Measurements from ENCODE around the gene P2RY1.
"Not testable (repeated sequence)": the region's sequence is repeated elsewhere in the genome, so short reads cannot be mapped to it uniquely, and the experiment has no call there.

P2RY1 gene

GRCh38 chr3:152839511-152839910 is 4.6 kb downstream of the P2RY1 start:
- DNase-seq = no peak

GRCh38 chr3:152841131-152841530 is 6.2 kb downstream of the P2RY1 start:
- DNase-seq = no peak

GRCh38 chr3:152842413-152842812 is 7.5 kb downstream of the P2RY1 start:
- DNase-seq = no peak

- no peak for DNase-seq
Observed at GRCh38 chr3:152843955-152844354, 9.0 kb downstream of the P2RY1 start.

GRCh38 chr3:152846572-152847202 is 11.8 kb downstream of the P2RY1 start:
- not testable (repeated sequence) for DNase-seq

- not testable (repeated sequence) for DNase-seq
Observed at GRCh38 chr3:152847599-152847998, 12.7 kb downstream of the P2RY1 start.

GRCh38 chr3:152849996-152850578 is 15.2 kb downstream of the P2RY1 start:
- DNase-seq = no peak

- DNase-seq = no peak
Observed at GRCh38 chr3:152853196-152853595, 18.3 kb downstream of the P2RY1 start.

- DNase-seq = no peak
Observed at GRCh38 chr3:152857082-152857481, 22.2 kb downstream of the P2RY1 start.

GRCh38 chr3:152858170-152858800 is 23.4 kb downstream of the P2RY1 start:
- DNase-seq = no peak

- DNase-seq = no peak
Observed at GRCh38 chr3:152860736-152861135, 25.8 kb downstream of the P2RY1 start.

GRCh38 chr3:152865668-152866245 is 30.8 kb downstream of the P2RY1 start:
- DNase-seq = no peak

- no peak for DNase-seq
Observed at GRCh38 chr3:152870027-152870426, 35.1 kb downstream of the P2RY1 start.

GRCh38 chr3:152873314-152873713 is 38.4 kb downstream of the P2RY1 start:
- not testable (repeated sequence) for DNase-seq

GRCh38 chr3:152874896-152875749 is 40.2 kb downstream of the P2RY1 start:
- no peak for DNase-seq

GRCh38 chr3:152879130-152879789 is 44.3 kb downstream of the P2RY1 start:
- DNase-seq = no peak

- no peak for DNase-seq
Observed at GRCh38 chr3:152879790-152880174, 44.9 kb downstream of the P2RY1 start.

- DNase-seq = no peak
Observed at GRCh38 chr3:152885076-152885475, 50.1 kb downstream of the P2RY1 start.
